ENCODE results near the gene PEX10.
"Not testable (repeated sequence)": the region's sequence is repeated elsewhere in the genome, so short reads cannot be mapped to it uniquely, and the experiment has no call there.

The PEX10 gene

DNA sequence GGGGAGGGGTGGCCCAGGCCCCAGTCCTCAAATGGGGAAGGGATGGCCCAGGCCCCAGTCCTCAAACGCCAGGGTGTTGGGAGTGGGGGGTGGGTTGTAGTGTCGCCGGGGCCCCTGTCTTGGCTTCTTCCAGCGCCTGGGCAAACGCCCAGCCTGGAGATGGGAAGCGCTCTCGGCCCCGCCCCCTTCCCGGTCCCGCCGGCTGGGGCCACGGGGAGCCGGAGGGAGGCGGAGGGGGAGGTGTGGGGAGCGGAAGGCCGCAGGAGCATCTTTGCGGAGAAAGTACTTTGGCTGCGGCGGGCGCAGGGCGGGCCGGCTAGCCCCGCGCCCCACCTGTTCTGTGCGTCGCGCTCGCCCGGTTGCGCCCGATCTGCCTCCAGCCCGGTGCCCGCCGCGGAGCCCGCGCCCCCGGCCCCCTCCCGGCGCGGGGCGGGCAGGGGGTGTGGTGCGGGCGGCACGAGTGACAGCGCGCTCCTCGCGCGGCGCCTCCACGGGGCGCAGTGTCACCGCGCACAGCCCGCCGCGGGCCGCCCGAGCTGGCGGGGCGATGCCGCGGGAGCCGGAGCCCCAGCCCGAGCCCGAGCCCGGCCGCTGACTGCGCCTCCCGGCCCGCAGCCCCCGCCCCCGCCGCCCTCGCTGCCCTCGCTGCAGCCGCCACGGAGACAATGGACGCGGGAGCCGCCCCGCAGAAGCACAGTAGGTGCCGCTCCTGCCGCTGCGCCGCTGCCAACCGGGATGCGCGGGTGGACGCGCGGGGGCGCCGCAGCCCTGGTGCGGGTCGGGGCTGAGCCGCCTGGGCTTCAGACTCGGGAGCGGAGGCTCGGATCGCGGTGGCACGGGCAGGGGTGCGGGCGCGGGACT lies 31.1 kb upstream of the PEX10 start:
- no peak for DNase-seq (ENCODE audit: low spot score)

DNA sequence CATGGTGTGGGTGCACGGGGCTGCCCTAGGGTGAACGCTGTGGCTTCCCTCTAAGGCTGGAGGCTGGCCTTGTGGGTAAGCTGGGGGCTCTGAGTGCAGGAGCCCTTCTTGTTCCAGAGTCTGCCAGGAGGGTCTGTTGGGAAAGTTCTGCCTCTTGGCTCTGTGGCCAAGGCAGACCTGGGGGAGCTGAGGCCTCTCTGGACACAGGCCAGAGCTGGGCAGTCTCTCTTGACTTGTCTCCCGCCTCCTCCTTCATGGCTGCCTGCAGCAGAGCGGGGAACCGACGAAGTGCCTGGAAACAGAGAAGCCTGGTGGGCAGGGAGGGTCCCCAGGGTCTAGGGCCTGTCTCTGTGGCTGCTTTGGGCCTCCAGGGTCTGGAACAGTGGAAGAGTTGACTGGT lies 30.3 kb upstream of the PEX10 start:
- no peak for DNase-seq (ENCODE audit: low spot score)

DNA sequence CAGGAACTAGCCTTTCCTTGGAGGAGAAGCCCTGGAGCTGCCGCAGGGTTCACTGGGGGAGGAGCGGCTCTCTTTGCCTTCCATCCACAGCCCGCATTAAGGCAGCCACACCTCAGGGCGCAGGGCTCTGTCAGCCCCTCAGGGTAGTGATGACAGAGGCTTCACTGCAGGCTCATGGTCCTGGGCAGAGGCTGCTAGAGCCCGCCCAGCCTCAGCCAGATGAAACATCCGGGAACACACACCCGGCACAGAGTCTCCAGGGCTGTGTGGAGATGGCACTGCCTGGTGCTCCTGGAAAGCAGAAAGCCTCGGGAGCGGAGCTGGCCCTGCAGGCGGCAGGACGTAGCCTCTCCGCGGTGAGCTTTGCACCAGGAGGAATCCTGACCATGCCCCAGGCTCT lies 29.4 kb upstream of the PEX10 start:
- DNase-seq (ENCODE audit: low spot score) = no peak

DNA sequence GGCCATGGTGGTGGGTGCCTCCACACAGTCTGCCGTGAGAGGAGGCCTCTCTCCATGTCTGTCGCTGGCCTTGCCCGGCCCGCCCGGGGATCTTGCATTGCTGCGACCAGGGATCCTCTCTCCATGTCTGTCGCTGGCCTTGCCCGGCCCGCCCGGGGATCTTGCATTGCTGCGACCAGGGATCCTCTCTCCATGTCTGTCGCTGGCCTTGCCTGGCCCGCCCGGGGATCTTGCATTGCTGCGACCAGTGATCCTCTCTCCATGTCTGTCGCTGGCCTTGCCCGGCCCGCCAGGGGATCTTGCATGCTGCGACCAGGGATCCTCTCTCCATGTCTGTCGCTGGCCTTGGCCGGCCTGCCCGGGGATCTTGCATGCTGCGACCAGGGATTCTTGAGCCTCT lies 28.0 kb upstream of the PEX10 start:
- not testable (repeated sequence) for DNase-seq (ENCODE audit: low spot score)

DNA sequence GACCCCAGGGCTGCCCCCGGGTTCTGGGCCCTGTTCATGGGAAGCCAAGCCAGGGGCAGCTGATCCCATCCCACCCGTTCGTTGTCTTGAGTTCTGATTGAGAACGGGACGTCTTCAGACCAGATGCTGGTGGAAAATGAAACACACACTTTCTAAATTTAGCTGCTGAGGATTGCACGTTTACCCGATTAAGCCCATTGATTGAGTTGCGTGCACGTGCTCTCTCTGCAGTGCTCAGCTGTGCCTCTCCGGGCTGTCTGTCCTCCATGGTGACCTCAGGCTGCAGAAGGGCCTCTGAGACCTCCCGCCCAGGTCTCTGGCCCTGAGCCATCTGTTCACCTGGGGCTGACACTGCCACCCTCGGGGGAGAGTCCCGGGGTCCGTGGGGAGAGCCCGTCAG lies 27.0 kb upstream of the PEX10 start:
- no peak for DNase-seq (ENCODE audit: low spot score)

DNA sequence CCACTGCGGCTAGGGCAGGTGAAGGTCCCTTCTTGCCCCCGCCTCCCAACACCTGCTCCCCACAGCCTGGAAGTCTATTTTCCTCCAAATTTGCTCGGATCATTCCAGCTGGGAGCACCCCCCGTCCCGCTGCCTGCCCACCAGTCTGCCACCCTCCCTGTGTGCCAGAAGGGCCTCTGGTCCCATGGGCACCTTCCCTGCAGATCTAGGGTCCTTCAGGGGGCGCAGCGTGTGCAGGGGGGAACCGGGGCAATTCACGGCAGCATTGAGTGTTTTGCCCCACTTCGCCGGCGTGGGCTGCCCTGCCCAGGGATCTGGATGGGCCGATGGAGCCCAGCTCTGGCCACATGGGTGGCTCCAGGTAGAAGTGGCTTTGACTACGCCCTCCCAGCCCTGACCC lies 26.3 kb upstream of the PEX10 start:
- no peak for DNase-seq (ENCODE audit: low spot score)

DNA sequence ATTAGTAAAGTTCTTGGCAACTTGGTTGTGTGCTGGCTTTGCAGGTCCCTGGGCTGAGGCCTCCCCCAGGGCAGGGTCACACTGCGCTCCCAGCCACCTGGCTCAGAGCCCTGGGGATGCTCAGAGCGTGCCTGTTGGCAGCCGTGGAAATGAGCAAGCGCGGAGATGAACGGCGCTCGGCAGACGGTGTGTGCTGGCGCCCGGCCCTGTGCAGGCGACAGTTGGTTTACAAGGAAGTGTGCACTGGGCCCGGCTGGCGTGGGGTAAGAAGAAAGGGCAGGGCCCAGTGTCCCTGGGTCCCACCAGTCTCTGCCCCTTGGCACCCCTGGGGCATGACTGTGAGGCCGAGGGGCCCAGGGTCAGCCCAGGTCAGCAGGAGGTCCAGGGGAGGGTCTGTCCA lies 25.7 kb upstream of the PEX10 start:
- no peak for DNase-seq (ENCODE audit: low spot score)

DNA sequence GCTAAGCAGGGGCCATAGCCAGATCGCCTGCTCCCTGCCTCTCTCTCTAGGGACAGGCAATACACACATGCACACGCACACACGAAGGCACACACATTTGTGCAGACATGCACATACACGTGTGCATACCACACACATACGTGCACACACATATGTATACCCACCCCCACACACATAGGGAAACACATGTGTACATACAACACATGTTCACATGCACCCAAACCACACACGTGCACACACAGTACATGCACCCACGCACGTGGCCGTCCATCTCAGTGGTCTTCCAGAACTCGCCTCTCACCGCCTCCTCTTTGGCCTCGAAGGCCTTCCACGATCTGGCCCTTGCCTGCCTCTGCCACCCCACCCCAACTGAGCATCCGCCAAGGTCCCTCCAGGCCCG lies 25.3 kb upstream of the PEX10 start:
- DNase-seq (ENCODE audit: low spot score) = no peak

DNA sequence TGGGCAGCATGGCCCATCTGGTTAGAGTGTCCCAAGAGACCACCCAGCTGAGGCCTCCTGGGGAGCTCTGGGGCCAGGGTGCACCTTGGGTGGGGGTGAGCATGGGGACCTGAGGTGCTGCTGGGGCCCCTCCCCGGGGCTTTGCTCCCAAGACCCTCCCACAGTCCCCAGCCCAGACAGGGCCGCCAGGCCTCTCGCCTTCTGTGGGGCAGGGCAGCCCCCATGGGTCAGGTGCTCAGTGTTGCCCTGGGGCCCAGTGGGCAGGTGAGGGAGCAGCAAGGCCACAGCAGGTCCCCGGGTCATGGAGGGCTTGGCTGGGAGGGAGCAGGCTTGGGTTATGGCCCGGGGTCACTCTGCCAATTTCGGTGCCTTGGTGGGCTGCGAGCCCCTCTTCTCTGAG lies 24.5 kb upstream of the PEX10 start:
- no peak for DNase-seq (ENCODE audit: low spot score)

DNA sequence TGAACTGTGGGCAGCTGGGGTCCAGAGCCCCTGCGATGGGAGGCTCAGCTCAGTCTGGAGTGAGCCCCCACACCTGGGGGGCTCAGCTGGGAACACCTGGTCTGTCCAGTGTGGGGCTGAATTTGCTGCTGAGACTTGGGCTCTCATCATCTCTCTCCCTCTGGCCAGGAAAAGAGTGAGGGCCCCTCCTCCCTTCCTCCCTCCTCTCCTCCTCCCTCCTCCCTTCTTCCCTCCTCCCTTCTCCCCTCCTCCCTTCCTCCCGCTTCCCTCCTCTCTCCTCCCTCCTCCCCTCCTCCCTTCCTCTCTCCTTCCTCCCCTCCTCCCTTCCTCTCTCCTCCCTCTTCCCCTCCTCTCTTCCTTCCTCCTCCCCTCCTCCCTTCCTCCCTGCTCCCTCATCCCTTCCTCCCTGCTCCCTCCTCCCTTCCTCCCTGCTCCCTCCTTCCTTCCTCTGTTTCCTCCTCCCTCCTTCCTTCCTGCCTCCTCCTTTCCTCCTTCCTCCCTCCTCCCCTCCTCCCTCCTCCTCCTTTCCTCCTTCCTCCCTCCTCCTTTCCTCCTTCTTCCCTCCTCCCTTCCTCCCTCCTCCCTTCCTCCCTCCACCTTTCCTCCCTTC lies 23.5 kb upstream of the PEX10 start:
- no peak for DNase-seq (ENCODE audit: low spot score)

DNA sequence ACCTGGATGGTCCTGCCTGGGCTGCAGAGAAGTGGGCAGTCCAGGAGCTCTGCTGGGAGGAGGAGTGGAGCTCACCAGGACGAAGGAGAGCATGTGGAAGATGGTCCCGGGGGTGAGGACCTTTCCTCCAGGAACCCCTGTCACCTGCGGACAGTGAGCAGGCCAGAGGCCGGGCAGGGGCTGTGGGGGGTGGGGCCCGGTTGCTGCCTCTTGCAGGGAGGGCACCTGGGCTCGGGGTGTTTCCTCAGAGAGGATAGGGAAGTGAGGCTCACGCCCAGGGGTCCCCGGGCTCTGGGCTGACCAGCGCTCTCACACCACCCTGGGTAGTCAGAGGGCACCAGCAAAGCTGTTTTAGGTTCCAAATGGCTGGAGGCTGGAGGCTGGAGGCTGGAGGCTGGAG lies 22.7 kb upstream of the PEX10 start:
- no peak for DNase-seq (ENCODE audit: low spot score)

DNA sequence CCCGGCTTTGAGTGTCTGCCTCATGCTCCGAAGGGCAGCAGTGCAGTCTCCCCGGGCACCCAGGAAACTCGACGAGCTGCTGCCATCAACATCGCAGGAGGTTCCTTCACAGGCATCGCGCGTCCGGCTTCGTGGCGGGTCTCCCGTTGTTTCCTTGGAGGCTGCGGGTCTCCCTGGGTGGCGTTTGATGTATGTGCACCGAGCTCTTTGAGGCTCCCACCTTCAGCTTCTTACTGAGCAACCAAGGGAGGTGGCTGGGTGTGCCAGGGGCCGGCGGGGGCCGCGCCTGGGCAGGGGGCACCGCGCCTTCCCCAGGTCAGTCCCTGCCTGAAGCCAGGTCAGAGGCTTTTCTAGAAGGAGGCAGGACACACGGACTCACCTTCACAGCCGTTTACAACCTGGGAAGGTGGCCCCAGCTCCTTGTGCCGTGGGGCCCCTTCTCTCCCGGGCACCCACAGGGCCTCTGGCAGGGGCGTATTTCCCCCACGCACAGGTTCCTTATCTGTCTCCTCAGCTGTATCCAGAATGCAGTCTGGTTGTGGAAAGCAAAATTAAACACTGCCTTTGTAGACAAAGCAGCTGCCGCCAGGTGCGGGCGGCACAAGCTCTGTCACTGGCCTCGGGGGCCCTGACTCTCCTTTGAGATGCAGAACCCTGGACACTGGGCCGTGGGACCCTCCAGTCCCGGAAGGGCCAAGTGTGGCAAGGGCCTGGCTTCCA lies 21.7 kb upstream of the PEX10 start:
- no peak for DNase-seq (ENCODE audit: low spot score)

DNA sequence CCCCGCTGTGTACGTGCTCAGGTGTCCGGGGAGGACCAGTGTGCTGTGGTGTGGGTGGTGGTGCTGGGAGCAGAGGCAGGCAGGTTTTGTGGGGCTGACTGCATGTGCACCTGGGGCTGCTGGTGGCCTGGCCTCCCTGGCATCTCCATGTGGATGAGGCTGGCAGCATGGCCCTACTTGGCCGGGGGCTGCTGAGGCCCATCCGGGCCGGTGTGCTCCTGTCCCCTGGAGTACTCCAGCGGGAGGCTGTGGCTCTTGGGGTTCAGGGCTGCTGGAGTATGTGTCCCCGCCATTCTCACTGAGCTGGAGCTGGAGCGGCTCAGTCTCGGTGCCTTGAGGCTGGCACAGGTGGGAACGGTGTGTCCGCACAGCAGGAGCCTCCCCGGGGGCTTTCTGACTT lies 20.8 kb upstream of the PEX10 start:
- no peak for DNase-seq (ENCODE audit: low spot score)

DNA sequence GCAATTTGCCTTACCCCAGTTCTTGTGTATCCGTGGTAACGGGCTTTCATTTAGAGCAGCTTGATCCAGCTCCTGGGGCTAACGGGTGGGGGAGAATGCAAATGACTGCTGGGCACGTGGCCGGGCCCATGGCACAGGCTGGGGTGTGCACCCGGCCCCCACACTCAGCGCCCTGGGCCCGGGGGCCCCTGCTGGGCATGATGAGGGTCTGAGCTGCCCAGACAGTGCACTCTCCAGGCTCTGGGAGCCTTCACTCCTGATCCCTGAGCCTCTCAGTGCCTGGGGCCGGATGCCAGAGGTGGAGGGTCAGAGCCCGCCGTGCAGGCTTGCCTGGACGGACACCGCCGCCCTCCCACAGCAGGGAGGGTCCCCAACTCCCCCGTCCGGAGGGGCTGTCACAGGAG lies 20.1 kb upstream of the PEX10 start:
- DNase-seq (ENCODE audit: low spot score) = no peak

DNA sequence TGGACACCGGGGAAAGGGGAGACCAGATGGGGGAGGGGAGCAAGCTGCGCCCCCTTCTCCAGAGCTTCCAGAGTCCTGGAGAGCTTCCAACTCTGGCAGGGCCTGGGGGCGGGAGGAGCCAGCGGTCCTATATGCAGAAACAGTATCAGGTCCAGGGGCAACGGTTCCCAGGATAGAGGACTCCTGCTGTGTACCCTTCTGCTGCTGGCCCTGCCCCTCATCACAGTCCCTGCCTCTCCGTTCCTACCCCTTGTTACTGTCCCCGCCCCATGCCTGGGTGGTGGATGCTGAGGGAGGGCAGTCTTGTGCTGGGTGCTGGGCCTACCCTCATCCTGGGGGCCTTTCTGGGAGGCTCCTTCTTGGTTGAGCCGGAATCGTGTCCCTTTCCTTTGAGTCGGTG lies 19.2 kb upstream of the PEX10 start:
- no peak for DNase-seq (ENCODE audit: low spot score)

DNA sequence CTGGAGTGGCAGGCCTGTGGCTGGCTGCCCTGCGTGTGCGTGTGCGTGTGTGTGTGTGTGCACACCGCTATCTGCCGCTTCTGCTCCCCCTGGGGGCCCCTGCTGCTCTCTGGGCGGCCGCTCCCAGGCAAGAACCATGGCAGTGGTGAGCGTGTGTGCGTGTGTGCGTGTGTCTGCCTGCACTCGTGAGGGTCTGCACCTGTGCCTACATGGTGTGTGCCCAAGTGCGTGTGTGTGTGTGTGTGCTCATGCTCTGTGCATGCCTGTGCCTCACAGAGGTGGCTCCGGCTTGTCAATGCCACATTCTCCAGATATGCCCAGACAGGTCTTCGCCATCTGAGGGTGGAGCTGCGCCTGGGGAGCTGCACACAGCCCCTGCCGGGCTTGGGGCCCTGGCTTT lies 18.7 kb upstream of the PEX10 start:
- no peak for DNase-seq (ENCODE audit: low spot score)

DNA sequence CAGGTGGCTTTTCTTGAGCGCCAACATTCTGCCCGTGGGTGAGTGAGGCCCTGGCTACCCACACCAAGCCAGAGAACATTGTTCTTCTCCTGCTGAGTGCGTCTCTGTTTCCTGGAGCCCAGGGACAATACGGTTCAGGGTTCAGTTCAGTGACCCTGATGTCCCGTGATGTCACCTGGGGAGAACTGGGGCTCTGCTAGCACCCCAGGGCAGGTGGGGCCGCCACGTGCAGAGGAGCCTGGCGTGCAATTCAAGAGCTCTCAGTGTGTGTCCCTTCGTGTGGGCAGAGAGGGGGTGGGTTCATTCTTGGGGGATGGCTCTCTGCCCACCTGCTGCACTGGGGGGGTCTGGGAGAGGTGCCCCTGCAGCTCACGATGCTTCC lies 18.2 kb upstream of the PEX10 start:
- DNase-seq (ENCODE audit: low spot score) = no peak

DNA sequence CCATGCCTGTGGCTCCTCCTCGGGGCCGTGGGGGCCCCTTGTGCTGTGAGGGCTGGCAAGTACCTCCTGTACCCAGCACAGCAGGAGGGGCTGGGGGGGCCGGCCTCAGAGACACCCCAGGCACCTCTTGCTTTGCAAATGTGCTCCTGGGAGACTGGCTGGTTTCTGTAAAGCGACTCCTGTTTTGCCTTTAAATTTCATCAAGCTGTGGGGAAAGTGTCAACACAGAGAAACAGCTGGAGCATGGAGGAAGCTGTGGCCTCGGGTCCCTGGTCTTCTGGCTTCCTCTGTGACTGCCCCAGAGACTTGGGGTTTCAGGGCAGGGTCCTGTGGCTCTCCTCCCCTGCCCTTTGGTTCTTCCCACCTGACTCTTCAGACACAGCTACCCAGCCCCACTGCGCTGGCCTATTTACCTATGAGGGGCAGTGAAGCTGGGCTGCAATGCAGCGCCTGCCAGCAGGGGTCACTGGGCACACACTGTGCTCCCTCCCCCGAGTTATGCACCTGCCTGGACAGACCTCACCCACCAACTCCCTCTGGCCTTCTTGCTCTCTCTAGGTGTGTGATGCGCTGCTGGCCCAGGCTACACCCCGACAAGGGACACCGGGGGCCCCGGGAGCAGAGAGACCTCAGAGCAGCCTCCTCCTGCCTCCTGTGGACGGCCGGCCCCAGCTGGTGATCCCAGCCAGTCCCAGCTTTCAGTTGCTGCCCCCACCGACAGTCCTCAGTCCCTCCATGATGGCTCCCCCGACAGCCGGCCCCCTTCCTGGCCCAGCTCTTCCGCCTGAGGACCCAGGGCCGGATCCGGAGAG lies 17.6 kb upstream of the PEX10 start:
- DNase-seq (ENCODE audit: low spot score) = no peak

DNA sequence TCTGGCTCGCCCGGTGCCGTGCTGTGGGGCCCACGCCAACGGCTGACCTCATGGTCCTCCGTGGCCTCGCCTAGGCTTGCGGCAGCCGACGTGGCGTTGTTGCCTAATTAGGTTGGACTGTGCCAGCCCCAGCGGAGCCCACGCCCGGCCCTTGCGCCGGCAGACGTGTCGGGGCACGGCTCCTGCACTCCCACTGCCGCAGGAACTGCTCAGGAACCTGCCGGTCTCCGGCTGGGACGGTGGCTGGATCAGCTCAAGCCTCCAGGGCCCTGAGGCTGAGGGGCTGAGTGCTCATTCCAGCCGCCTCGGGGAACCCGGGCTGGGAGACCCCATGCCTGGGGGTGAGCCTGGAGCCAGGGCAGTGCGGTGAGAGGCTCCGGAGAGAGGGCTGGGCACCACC lies 16.1 kb upstream of the PEX10 start:
- DNase-seq (ENCODE audit: low spot score) = no peak

DNA sequence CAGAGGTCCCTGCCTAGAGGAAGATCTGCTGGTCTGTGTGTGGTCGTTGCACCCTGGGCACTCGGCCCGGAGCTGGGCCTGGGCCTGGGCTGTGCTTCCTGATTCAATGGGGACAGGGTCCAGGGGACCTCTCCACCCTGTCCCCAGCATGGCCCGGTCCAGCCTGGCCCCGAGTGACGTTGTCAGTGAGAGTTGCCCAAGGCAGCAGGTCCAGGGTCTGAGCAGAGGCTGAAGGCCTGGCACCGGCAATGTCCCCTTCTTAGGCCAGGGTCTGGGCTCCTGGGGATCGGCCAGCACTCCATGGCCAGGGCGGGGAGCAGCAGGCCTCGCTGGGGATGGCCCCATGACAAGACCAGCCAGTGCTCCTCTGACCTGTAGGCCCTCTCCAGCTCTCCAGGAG lies 15.6 kb upstream of the PEX10 start:
- no peak for DNase-seq (ENCODE audit: low spot score)

DNA sequence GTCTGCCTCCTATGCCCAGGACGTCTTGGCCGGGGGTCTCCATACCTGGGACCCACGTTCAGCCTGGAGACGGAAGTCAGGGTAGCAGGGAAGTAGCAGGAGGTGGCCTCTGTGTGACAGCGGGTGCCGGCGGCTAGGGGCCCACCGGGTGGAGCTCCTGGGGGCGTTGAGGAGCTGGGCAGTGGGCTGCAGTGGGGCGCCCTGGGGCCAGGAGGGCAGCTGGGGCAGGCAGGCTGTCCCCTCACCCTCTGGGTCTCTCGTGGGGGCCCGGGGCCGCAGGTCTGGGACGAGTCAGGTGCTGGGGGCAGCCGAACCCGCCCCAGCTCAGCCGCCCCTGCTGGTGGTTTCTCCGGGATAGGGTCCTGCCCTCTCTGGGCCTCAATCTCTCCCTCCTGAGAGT lies 14.7 kb upstream of the PEX10 start:
- no peak for DNase-seq (ENCODE audit: low spot score)

DNA sequence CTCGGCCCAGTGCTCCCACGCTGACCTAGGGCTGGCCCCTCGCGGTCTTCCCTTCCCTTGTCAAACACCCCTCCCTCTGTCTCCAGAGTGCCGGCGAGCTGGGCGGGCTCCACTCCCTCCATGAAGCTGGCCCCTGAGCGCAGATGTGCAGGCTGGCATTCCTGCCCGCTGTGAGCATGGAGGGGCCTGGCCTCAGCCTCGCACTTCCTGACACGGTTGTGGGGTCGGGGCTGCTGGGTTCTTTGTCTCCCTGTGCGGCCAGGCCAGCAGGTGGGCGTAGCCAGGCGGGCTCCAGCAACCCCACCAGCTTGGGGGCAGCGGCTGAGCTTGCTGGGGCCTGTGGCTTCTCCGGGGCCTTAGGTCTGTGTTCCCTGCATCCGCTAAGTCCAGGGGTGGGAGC lies 14.2 kb upstream of the PEX10 start:
- DNase-seq (ENCODE audit: low spot score) = no peak

DNA sequence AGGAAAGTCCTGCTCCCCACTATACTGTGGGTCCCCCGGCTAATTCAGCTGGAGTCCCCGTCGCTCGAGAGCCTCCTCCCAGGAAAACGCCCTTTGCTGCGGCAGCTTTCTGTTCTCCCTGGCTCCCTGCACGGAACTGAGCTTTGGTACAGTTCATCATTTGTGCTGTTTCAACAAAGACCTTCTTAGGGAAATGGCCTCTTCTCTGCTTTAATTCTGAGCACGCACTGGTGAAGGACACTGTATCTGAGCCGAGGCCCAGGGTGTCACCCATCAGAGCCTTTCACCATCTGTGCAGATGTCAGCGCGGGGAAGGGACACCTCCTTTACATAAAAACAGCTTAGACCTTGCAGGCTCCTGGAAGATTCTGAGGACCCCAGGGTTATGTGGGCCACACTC lies 13.5 kb upstream of the PEX10 start:
- DNase-seq (ENCODE audit: low spot score) = no peak

All from COLO829 (cell line).